HEK293 (cell line): ENCODE measurements around the gene P2RX2.

Source experiments
- HOXC10 ChIP-seq: sonication (generic); formaldehyde crosslinking; IDR thresholded peaks from 2 replicates; pipeline ENCODE4 v1.8.1; 2023; ENCODE audit warnings: mild to moderate bottlenecking, missing genetic modification reagents
- MYNN ChIP-seq: fragments of 450-650 bp; formaldehyde crosslinking; IDR thresholded peaks from 2 replicates; pipeline ENCODE4 v1.5.1; 2016; ENCODE audit warnings: missing biosample characterization, missing genetic modification characterization, borderline replicate concordance
- REST ChIP-seq: fragments of 450-650 bp; formaldehyde crosslinking; IDR thresholded peaks from 2 replicates; pipeline ENCODE4 v1.5.1; 2016; ENCODE audit warnings: missing biosample characterization, missing genetic modification characterization
- SP7 ChIP-seq: fragments of 450-650 bp; formaldehyde crosslinking; IDR thresholded peaks from 2 replicates; pipeline ENCODE4 v1.5.1; 2016; ENCODE audit warnings: missing biosample characterization, missing genetic modification characterization
- TSHZ1 ChIP-seq: fragments of 450-650 bp; formaldehyde crosslinking; IDR thresholded peaks from 2 replicates; pipeline ENCODE4 v1.5.1; 2016; ENCODE audit warnings: missing biosample characterization, missing genetic modification characterization, borderline replicate concordance
- ZNF121 ChIP-seq: fragments of 450-650 bp; formaldehyde crosslinking; IDR thresholded peaks from 2 replicates; pipeline ENCODE4 v1.5.1; 2016; ENCODE audit warnings: missing biosample characterization, missing genetic modification characterization
- ZNF140 ChIP-seq: fragments of 450-650 bp; formaldehyde crosslinking; IDR thresholded peaks from 2 replicates; pipeline ENCODE4 v1.5.1; 2016; ENCODE audit warnings: missing biosample characterization, missing genetic modification characterization
- ZNF416 ChIP-seq: fragments of 450-650 bp; formaldehyde crosslinking; IDR thresholded peaks from 2 replicates; pipeline ENCODE4 v1.5.1; 2016; ENCODE audit warnings: missing biosample characterization, missing genetic modification characterization
- ZNF558 ChIP-seq: fragments of 450-650 bp; formaldehyde crosslinking; IDR thresholded peaks from 2 replicates; pipeline ENCODE4 v1.5.1; 2016; ENCODE audit warnings: missing biosample characterization, missing genetic modification characterization
- ZSCAN30 ChIP-seq: fragments of 450-650 bp; IDR thresholded peaks from 2 replicates; pipeline ENCODE4 v1.5.1; 2018; ENCODE audit warnings: missing biosample characterization, mild to moderate bottlenecking, missing genetic modification characterization, moderate library complexity
- TF ChIP-seq, protein P1 (sequence below): fragments of 450-650 bp; formaldehyde crosslinking; IDR thresholded peaks from 2 replicates; pipeline ENCODE4 v1.5.1; 2016; ENCODE audit warnings: missing biosample characterization, missing genetic modification characterization
- TF ChIP-seq, protein P2 (sequence below): fragments of 450-650 bp; formaldehyde crosslinking; IDR thresholded peaks from 2 replicates; pipeline ENCODE4 v1.5.1; 2017; ENCODE audit warnings: missing biosample characterization, missing genetic modification characterization

GRCh38 chr12:132637811-132638210 is 19.2 kb downstream of the P2RX2 start:
- TF ChIP-seq HOXC10 (no peak), ZNF416 (tag by site-specific recombination) (no peak), ZNF558 (tag by site-specific recombination) (no peak), MYNN (tag by site-specific recombination) (no peak), ZNF121 (tag by site-specific recombination) (no peak), REST (tag by site-specific recombination) (no peak), ZSCAN30 (tag by site-specific recombination) (no peak), ZNF140 (tag by site-specific recombination) (no peak), TSHZ1 (tag by site-specific recombination) (no peak), SP7 (tag by site-specific recombination) (no peak)
- TF ChIP-seq, protein P1, sequence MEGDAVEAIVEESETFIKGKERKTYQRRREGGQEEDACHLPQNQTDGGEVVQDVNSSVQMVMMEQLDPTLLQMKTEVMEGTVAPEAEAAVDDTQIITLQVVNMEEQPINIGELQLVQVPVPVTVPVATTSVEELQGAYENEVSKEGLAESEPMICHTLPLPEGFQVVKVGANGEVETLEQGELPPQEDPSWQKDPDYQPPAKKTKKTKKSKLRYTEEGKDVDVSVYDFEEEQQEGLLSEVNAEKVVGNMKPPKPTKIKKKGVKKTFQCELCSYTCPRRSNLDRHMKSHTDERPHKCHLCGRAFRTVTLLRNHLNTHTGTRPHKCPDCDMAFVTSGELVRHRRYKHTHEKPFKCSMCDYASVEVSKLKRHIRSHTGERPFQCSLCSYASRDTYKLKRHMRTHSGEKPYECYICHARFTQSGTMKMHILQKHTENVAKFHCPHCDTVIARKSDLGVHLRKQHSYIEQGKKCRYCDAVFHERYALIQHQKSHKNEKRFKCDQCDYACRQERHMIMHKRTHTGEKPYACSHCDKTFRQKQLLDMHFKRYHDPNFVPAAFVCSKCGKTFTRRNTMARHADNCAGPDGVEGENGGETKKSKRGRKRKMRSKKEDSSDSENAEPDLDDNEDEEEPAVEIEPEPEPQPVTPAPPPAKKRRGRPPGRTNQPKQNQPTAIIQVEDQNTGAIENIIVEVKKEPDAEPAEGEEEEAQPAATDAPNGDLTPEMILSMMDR, result no peak
- TF ChIP-seq, protein P2, sequence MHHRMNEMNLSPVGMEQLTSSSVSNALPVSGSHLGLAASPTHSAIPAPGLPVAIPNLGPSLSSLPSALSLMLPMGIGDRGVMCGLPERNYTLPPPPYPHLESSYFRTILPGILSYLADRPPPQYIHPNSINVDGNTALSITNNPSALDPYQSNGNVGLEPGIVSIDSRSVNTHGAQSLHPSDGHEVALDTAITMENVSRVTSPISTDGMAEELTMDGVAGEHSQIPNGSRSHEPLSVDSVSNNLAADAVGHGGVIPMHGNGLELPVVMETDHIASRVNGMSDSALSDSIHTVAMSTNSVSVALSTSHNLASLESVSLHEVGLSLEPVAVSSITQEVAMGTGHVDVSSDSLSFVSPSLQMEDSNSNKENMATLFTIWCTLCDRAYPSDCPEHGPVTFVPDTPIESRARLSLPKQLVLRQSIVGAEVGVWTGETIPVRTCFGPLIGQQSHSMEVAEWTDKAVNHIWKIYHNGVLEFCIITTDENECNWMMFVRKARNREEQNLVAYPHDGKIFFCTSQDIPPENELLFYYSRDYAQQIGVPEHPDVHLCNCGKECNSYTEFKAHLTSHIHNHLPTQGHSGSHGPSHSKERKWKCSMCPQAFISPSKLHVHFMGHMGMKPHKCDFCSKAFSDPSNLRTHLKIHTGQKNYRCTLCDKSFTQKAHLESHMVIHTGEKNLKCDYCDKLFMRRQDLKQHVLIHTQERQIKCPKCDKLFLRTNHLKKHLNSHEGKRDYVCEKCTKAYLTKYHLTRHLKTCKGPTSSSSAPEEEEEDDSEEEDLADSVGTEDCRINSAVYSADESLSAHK, result no peak
